GM12874 (cell line): ENCODE data around the gene CNPY3.

Experiments
- CTCF ChIP-seq: IDR thresholded peaks from 2 replicates; pipeline ENCODE4 v1.5.1; 2011; ENCODE audit warnings: low read depth, mild to moderate bottlenecking, control low read depth, low read length, moderate library complexity; ENCODE audit not compliant: insufficient read depth

The CNPY3 gene

GRCh38 chr6:42968783-42969182 lies 39.5 kb downstream of the CNPY3 start:
- TF ChIP-seq CTCF = no peak

- TF ChIP-seq CTCF = no peak
Observed at GRCh38 chr6:42969431-42969830, 40.2 kb downstream of the CNPY3 start.

GRCh38 chr6:42969934-42970333 lies 40.7 kb downstream of the CNPY3 start:
- no peak for TF ChIP-seq CTCF

- TF ChIP-seq CTCF = no peak
Observed at GRCh38 chr6:42970871-42971612, 41.8 kb downstream of the CNPY3 start.

- no peak for TF ChIP-seq CTCF
Observed at GRCh38 chr6:42971746-42972327, 42.6 kb downstream of the CNPY3 start.

- no peak for TF ChIP-seq CTCF
Observed at GRCh38 chr6:42973926-42974325, 44.6 kb downstream of the CNPY3 start.

- no peak for TF ChIP-seq CTCF
Observed at GRCh38 chr6:42974919-42975505, 45.7 kb downstream of the CNPY3 start.
